Heart right ventricle (tissue), 16 donors: ENCODE results near the gene DPF3. TPM values are rescaled to one million over a fixed set of nuclear protein-coding genes. Genes with fewer than 3 reads are reported as not detected.
A peak's percentile ranks its signal among the peaks of the same experiment; 100 is the strongest.

Experiments used
- ATAC-seq, 8 donors: fragments of 200-7000 bp; cut with Tn5 transposase; one replicate each; pipeline ENCODE4 v1.9.1; 2020; ENCODE audit warnings: mild to moderate bottlenecking in 8 of 8, moderate library complexity in 8 of 8, moderate number of reproducible peaks in 1 of 8
- DNase-seq, 2 donors: peaks; one replicate each; pipeline ENCODE4 v3.0.0-alpha.2; 2020
- H3K27ac ChIP-seq, 10 donors: fragments of 200-600 bp; sonication (generic) in 2 of 10; one replicate each; pipeline versions ENCODE4 v1.5.0 to v1.8.0; 2020 to 2022; ENCODE audit warnings: mild to moderate bottlenecking in 3 of 10
- H3K27me3 ChIP-seq, 7 donors: fragments of 200-600 bp; one replicate each; pipeline ENCODE4 v1.8.0; 2021 to 2022; ENCODE audit warnings: mild to moderate bottlenecking in 2 of 7
- H3K36me3 ChIP-seq, 9 donors: fragments of 200-600 bp; sonication (generic) in 1 of 9; one replicate each; pipeline versions ENCODE4 v1.5.0 to v1.8.0; 2020 to 2022; ENCODE audit warnings: mild to moderate bottlenecking in 2 of 9
- H3K4me1 ChIP-seq, 9 donors: fragments of 200-600 bp; sonication (generic) in 1 of 9; one replicate each; pipeline versions ENCODE4 v1.5.0 to v1.8.0; 2020 to 2022; ENCODE audit warnings: mild to moderate bottlenecking in 4 of 9
- H3K4me3 ChIP-seq, 10 donors: fragments of 200-600 bp; sonication (generic) in 2 of 10; one replicate each; pipeline versions ENCODE4 v1.5.0 to v1.8.0; 2020 to 2022; ENCODE audit warnings: mild to moderate bottlenecking in 7 of 10, moderate library complexity in 2 of 10
- H3K9me3 ChIP-seq, 11 donors: fragments of 200-600 bp in 10 of 11; sonication (generic) in 2 of 11; one replicate each; pipeline versions ENCODE4 v1.5.0 to v1.8.0; 2013 to 2022; ENCODE audit warnings: mild to moderate bottlenecking in 2 of 11, control low read depth in 1 of 11, moderate library complexity in 1 of 11
- WGBS, 2 donors: extraction: QIAGEN DNeasy Blood & Tissue Kit; methylation state at CpG; one replicate each; pipeline ENCODE4 v1.1.7; 2013; ENCODE audit warnings: inconsistent platforms in 1 of 2; 5-methylcytosine and 5-hydroxymethylcytosine counted together
- intact Hi-C, 10 donors: fragments of 100-400 bp; cut with DNase I; formaldehyde crosslinking; loops; one replicate each; pipeline versions ENCODE4 v1.11.1 to v1.14.2; 2022
- polyA plus RNA-seq, 2 donors: library from polyadenylated mRNA; stranded (reverse); fragments of 200-250 nt; gene quantifications; one replicate each; pipeline ENCODE4 v1.2.3, GENCODE V29; 2013
- total RNA-seq, 10 donors: library from RNA; stranded (reverse); fragmentation: NEBNext Ultra II Directional in 3 of 10; extraction: Animal tissue kit (Norgen Biotek cat#: 25700) in 3 of 10; gene quantifications; one replicate each; pipeline versions ENCODE4 v1.2.1 to v1.2.4, GENCODE V29; 2021 to 2023
- TF ChIP-seq, protein P1 (sequence below), 9 donors: fragments of 200-600 bp; sonication (generic) in 2 of 9; IDR thresholded peaks; one replicate each; pipeline versions ENCODE4 v1.5.0 to v1.8.0; 2021 to 2022; ENCODE audit warnings: antibody characterized with exemption in 9 of 9, mild to moderate bottlenecking in 5 of 9, moderate library complexity in 1 of 9
- donor health status: Arrhythmogenic right ventricular cardiomyopathy.
- donor health status: ischemic (EF 13 %, LVEDD 7.1; RV severe dilation, severe dysfunction).
- donor health status: healthy with polysubstance abuse.
- donor health status: DM: no; HTN: yes; CAD: no.
- donor health status: DM: no; HTN: no; CAD: no.
- donor health status: ischemic (EF 25% LVEDD 6.9; RV normal size, moderate dysfunction).
- donor health status: ischemic (EF 25% LVEDD 5.7; RV mildly dilated, moderate dysfunction).
- donor health status: healthy.
- donor health status: DM: yes; HTN: yes; CAD: no.
- donor health status: Ischemic cardiomyopathy.
- donor health status: ischemic (EF 35%, LVEDD 5.7; RV mildly dilated, moderate dysfunction).
- donor health status: nonischemic (EF 11% LVEDD 7.7; RV severe dilation, severe dysfunction).
- donor health status: DM: yes; HTN: yes; CAD: no.
- donor health status: PGD.
- donor health status: ischemic (EF 29% LVEDD 5.4; RV normal size, mild dysfunction).
- donor health status: nonischemic (EF 23%, LVEDD 6.1; RV moderate dilation, normal function).

DPF3 gene
- total and polyA plus RNA-seq, 12 donors: 3.8 to 52.3 (median 35.6) TPM

DNA sequence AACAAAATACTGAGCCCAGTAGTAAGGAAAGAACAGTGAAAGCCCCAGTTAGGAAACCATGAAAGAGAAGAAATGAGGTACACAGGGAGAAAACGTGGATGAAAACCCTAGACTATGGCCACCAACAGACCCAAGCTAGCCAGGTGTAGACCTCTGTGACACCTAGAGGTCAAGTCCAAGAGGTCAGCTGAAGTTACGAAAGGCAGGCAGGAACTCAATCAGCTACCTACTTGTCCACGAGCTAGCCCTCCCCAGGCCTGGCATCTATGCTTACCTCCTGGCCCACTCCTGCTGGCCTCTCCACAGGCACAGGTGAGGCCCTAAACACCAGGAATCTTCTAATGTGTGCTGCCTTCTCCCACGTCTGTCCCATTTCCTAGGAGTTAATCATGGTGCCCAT lies 48.7 kb downstream of the DPF3 start:
- peaks cover 0 to 25% (median 4%) of the 10 kb centered on the region in 9 donors for H3K4me1 ChIP-seq
- no peak for ATAC-seq
- 86% methylated on average over 4 of the region's 4 CpGs for WGBS, 2 donors
- no peaks in the 10 kb centered on the region for H3K36me3 ChIP-seq
- H3K4me3 ChIP-seq: no peak overlapping the region
- no peaks in the 10 kb centered on the region for H3K27me3 ChIP-seq
- DNase-seq: no peak
- TF ChIP-seq, protein P1, sequence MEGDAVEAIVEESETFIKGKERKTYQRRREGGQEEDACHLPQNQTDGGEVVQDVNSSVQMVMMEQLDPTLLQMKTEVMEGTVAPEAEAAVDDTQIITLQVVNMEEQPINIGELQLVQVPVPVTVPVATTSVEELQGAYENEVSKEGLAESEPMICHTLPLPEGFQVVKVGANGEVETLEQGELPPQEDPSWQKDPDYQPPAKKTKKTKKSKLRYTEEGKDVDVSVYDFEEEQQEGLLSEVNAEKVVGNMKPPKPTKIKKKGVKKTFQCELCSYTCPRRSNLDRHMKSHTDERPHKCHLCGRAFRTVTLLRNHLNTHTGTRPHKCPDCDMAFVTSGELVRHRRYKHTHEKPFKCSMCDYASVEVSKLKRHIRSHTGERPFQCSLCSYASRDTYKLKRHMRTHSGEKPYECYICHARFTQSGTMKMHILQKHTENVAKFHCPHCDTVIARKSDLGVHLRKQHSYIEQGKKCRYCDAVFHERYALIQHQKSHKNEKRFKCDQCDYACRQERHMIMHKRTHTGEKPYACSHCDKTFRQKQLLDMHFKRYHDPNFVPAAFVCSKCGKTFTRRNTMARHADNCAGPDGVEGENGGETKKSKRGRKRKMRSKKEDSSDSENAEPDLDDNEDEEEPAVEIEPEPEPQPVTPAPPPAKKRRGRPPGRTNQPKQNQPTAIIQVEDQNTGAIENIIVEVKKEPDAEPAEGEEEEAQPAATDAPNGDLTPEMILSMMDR (IDR thresholded peaks at IDR 0.05): no peak
- no peaks in the 10 kb centered on the region for H3K9me3 ChIP-seq
- no peak overlapping the region for H3K27ac ChIP-seq
- intact Hi-C loops: no loop called here

DNA sequence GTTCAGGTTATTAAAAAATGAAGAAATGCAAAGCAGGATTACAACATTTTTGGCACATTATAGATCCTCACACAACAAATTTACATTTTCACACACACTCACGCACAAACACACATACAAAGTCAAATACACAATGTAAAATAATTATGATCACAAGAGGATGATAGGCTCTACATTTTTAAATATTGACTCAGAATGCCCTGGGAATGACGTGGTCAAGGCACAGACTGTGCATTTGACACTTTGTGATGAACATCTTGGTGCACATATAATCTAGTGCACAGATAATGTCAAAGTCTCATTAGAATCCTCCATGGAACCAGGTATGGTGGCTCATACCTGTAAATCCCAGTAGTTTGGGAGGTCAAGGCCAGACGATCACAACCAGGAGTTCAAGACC lies 49.4 kb downstream of the DPF3 start:
- WGBS, 2 donors: 85 to 87% methylated on average over 3 of the region's 3 CpGs
- Histone ChIP-seq H3K4me3 (no peak overlapping the region), H3K9me3 (no peaks in the 10 kb centered on the region), H3K27ac (peak overlapping the region in 1 of 10 donors; percentile 1), H3K27me3 (no peaks in the 10 kb centered on the region), H3K4me1 (peaks cover 0 to 25% (median 4%) of the 10 kb centered on the region in 9 donors), H3K36me3 (no peaks in the 10 kb centered on the region)
- DNase-seq (no peak), ATAC-seq (no peak)
- TF ChIP-seq, protein P1 (IDR thresholded peaks at IDR 0.05): no peak
- intact Hi-C loops: loop anchor here in 1 of 10 donors (5.0 kb wide), 1 partner anchor 33 kb away; no protein-coding TSS in a partner anchor

DNA sequence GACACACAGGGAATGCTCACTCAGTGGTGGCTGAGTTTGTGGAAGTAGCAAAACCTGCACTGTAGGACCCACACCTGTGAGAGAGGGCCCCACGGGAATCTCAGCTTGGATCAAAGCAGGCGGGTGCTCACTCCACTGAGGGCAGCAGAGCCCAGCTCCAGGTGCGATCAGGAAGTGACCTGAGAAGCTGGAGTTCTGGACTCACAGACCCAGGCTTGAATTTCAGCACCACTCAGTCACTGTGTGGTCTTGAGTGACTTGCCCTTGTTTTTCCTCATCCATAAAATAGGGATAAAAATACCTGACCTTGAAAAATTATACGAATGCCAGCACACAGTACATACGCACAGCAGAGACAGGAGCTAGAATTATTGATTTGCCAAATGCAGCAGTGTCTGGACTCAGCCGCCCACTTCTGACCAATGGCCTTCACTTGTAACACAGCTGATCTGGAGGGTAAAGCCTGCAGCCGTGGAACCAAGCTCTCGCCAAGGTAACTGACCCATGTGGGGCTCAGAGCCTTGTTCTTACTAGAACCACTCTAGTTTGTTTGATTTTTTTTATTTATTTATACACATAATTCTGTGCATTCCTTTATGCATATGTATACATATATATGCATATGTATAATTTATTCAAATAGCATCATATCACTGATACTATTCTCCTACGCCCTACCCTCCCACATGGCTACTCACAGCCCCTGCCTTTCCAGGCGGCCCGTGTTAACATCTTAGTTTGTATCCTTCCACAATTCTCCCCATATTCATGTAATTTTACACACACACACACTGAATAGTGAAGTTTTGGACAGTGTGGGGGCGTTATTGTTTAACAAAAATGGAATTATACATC lies 53.9 kb downstream of the DPF3 start:
- Histone ChIP-seq H3K27me3 (no peaks in the 10 kb centered on the region), H3K27ac (no peak overlapping the region), H3K36me3 (no peaks in the 10 kb centered on the region), H3K4me1 (peaks cover 0 to 31% (median 0%) of the 10 kb centered on the region in 9 donors), H3K9me3 (no peaks in the 10 kb centered on the region), H3K4me3 (no peak overlapping the region)
- ATAC-seq: no peak
- 77% methylated on average over 12 of the region's 12 CpGs for WGBS, 2 donors
- intact Hi-C loops: loop anchor here in 1 of 10 donors (5.0 kb wide), 1 partner anchor 37 kb away; no protein-coding TSS in a partner anchor
- TF ChIP-seq, protein P1 (IDR thresholded peaks at IDR 0.05): no peak
- no peak for DNase-seq

DNA sequence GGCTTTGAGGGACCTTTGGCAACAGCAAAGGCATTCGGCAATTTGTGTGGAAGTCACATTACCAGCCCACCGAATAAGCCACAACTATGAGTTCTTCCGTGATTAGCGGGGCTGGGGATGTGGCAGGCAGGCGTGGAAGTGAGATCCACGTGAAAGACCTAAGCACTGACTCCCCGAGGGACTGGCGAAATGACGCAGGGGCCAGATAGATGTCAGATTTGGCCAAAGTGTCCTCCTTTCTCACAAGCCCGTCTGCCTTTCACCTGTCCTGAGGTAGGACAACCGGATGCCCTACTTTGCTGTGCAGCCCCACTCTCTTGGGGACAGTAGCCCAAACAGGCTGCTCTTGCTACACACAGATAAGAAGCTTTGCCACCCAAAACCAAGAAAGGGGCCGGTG lies 54.5 kb downstream of the DPF3 start:
- DNase-seq (no peak), ATAC-seq (no peak)
- H3K27ac ChIP-seq: no peak overlapping the region
- TF ChIP-seq, protein P1 (IDR thresholded peaks at IDR 0.05): no peak
- H3K4me3 ChIP-seq: no peak overlapping the region
- no peaks in the 10 kb centered on the region for H3K9me3 ChIP-seq
- no peaks in the 10 kb centered on the region for H3K36me3 ChIP-seq
- no peaks in the 10 kb centered on the region for H3K27me3 ChIP-seq
- 88% methylated on average over 12 of the region's 12 CpGs for WGBS, 2 donors
- intact Hi-C loops: no loop called here
- peaks cover 0 to 25% (median 0%) of the 10 kb centered on the region in 9 donors for H3K4me1 ChIP-seq
